Endothelial cell of umbilical vein (primary cell): ENCODE results near the gene KRT33B. TPM values are rescaled to one million over a fixed set of nuclear protein-coding genes. Genes with fewer than 3 reads are reported as not detected.

ENCODE experiments used
- BruUV-seq: library from RNA; stranded (reverse); fragments of 400-500 nt; replicated peaks from 2 replicates; lab custom pipeline; 2021; lab: Mats Ljungman, UMichigan
- CTCF ChIA-PET: fragments of 300-600, 350-600 bp; sonication (Branson Sonifier 250); formaldehyde crosslinking; loops from one replicate; lab custom pipeline; 2021; ENCODE audit warnings: antibody characterized with exemption, inconsistent platforms; lab: Charles Lee
- POLR2A ChIA-PET: fragments of 300-600, 350-600 bp; sonication (Branson Sonifier 250); formaldehyde crosslinking; loops from one replicate; lab custom pipeline; 2021; ENCODE audit warnings: antibody characterized with exemption, inconsistent platforms; lab: Charles Lee
- DNase-seq: peaks from one replicate; pipeline ENCODE4 v3.0.0-alpha.2; 2011; ENCODE audit warnings: low read depth, low spot score
- FAIRE-seq: peaks from 2 replicates; lab custom pipeline; 2011; peaks lifted over from hg19 to GRCh38; lab: Jason Lieb, UNC
- H2AFZ ChIP-seq: 2 replicates; pipeline ENCODE4 v1.6.0; 2012; ENCODE audit warnings: low read depth, low read length, control low read depth, inconsistent platforms
- H3K27ac ChIP-seq: 2 replicates; pipeline ENCODE4 v1.5.1; 2011; ENCODE audit warnings: low read depth, mild to moderate bottlenecking, control low read depth, low read length, moderate library complexity; ENCODE audit not compliant: insufficient read depth
- H3K27me3 ChIP-seq, 2 experiments: 2 replicates each; pipeline versions ENCODE4 v1.6.0 to v1.6.1; 2011; ENCODE audit warnings: low read length in 2 of 2, mixed read lengths in 1 of 2; ENCODE audit not compliant: control insufficient read depth in 2 of 2, insufficient read depth in 2 of 2
- H3K36me3 ChIP-seq, 2 experiments: 2 replicates in 1 of 2; 3 replicates in 1 of 2; pipeline ENCODE4 v1.5.1; 2011; ENCODE audit warnings: low read length in 2 of 2, mild to moderate bottlenecking in 1 of 2, moderate library complexity in 1 of 2; ENCODE audit not compliant: control insufficient read depth in 2 of 2, insufficient read depth in 2 of 2; ENCODE audit errors: extremely low read depth in 1 of 2
- H3K4me1 ChIP-seq: 3 replicates; pipeline ENCODE4 v1.5.1; 2011; ENCODE audit warnings: mild to moderate bottlenecking, low read length; ENCODE audit not compliant: control insufficient read depth, insufficient read depth; ENCODE audit errors: extremely low read depth
- H3K4me2 ChIP-seq: 2 replicates; pipeline ENCODE4 v1.6.1; 2011; ENCODE audit warnings: low read length, control low read depth, mixed read lengths; ENCODE audit not compliant: insufficient read depth
- H3K4me3 ChIP-seq, 3 experiments: fragments of 200-600 bp in 1 of 3; sonication (generic), shearing (Covaris generic) in 1 of 3; replicated peaks in 1 of 3; 2 replicates each; pipeline ENCODE4 v1.5.1; 2011 to 2016; ENCODE audit warnings: control low read depth in 3 of 3, low read length in 3 of 3, mild to moderate bottlenecking in 2 of 3, inconsistent platforms in 1 of 3, low read depth in 1 of 3, moderate library complexity in 1 of 3; ENCODE audit not compliant: insufficient read depth in 1 of 3
- H3K79me2 ChIP-seq: 2 replicates; pipeline ENCODE4 v1.6.0; 2012; ENCODE audit warnings: low read length, inconsistent platforms; ENCODE audit not compliant: control insufficient read depth, insufficient read depth
- H3K9ac ChIP-seq: replicated peaks from 2 replicates; pipeline ENCODE3; 2011; ENCODE audit warnings: low read length, control low read depth; ENCODE audit not compliant: insufficient read depth; ENCODE audit errors: extremely low read depth
- H3K9me1 ChIP-seq: replicated peaks from 3 replicates; pipeline ENCODE4 v1.6.0; 2011; ENCODE audit warnings: mild to moderate bottlenecking, low read length; ENCODE audit not compliant: control insufficient read depth, insufficient read depth; ENCODE audit errors: extremely low read depth
- H3K9me3 ChIP-seq: replicated peaks from 2 replicates; pipeline ENCODE4 v1.5.1; 2012; ENCODE audit warnings: low read length, inconsistent platforms; ENCODE audit not compliant: control insufficient read depth, insufficient read depth
- H4K20me1 ChIP-seq: replicated peaks from 2 replicates; pipeline ENCODE3; 2011; ENCODE audit warnings: mild to moderate bottlenecking, low read length; ENCODE audit not compliant: control insufficient read depth, insufficient read depth; ENCODE audit errors: extremely low read depth
- CTCF ChIP-seq, 2 donors: IDR thresholded peaks; 1 replicate in 1 of 2; 2 replicates in 1 of 2; pipeline ENCODE4 v1.5.1; 2011; ENCODE audit warnings: low read length in 2 of 2, mild to moderate bottlenecking in 2 of 2, moderate library complexity in 2 of 2, control low read depth in 1 of 2, inconsistent platforms in 1 of 2, low read depth in 1 of 2; ENCODE audit not compliant: insufficient read depth in 1 of 2; ENCODE audit errors: extremely low read depth in 1 of 2
- EZH2 ChIP-seq: IDR thresholded peaks from 2 replicates; pipeline ENCODE4 v1.6.1; 2012; ENCODE audit warnings: borderline replicate concordance, low read depth, mild to moderate bottlenecking, moderate library complexity, low read length, inconsistent platforms; ENCODE audit not compliant: severe bottlenecking
- FOS ChIP-seq: IDR thresholded peaks from 2 replicates; pipeline ENCODE4 v1.6.1; 2011; ENCODE audit warnings: mild to moderate bottlenecking, low read length, moderate library complexity, borderline replicate concordance; ENCODE audit not compliant: insufficient read depth
- GATA2 ChIP-seq: IDR thresholded peaks from 2 replicates; pipeline ENCODE4 v1.7.0; 2011; ENCODE audit warnings: low read depth, mild to moderate bottlenecking, moderate library complexity, mixed read lengths, low read length; ENCODE audit not compliant: insufficient read length, insufficient read depth
- JUN ChIP-seq: IDR thresholded peaks from 2 replicates; pipeline ENCODE4 v1.6.1; 2011; ENCODE audit warnings: borderline replicate concordance, low read depth; ENCODE audit not compliant: insufficient read length, insufficient read depth
- MAX ChIP-seq: IDR thresholded peaks from 2 replicates; pipeline ENCODE4 v1.6.1; 2011; ENCODE audit not compliant: insufficient read depth, insufficient read length
- MYC ChIP-seq: IDR thresholded peaks from one replicate; pipeline ENCODE4 v1.6.1; 2011; ENCODE audit warnings: mild to moderate bottlenecking, low read depth, low read length
- POLR2A ChIP-seq: IDR thresholded peaks from 2 replicates; pipeline ENCODE4 v1.6.1; 2012; ENCODE audit warnings: low read depth, mild to moderate bottlenecking, control low read depth, low read length
- POLR2AphosphoS5 ChIP-seq: IDR thresholded peaks from 2 replicates; pipeline ENCODE4 v1.6.1; 2012; ENCODE audit warnings: low read depth, mild to moderate bottlenecking, control low read depth, low read length, moderate library complexity; ENCODE audit not compliant: insufficient read depth
- dilution Hi-C: fragments of 300-500 bp; cut with MboI; formaldehyde crosslinking; loops from one replicate; pipeline ENCODE4 v1.15.0; 2019; ENCODE audit warnings: low sequenced_read_pairs; ENCODE audit not compliant: extremely low pct_ligation_motif_present
- intact Hi-C: fragments of 100-400 bp; cut with micrococcal nuclease; formaldehyde crosslinking; loops from one replicate; pipeline ENCODE4 v1.10.0; 2022
- polyA plus RNA-seq, 4 experiments: library from polyadenylated mRNA; depleted of rRNA in 3 of 4; stranded (reverse) in 3 of 4; unstranded in 1 of 4; fragments of >200 nt; gene quantifications; 2 replicates each; pipeline versions ENCODE4 v1.2.1 to v1.2.3, GENCODE V29; 2011 to 2012; ENCODE audit warnings: missing spikeins in 1 of 4
- total RNA-seq: library from RNA; stranded (reverse); gene quantifications from 2 replicates; pipeline ENCODE4 v1.2.3, GENCODE V29; 2021

The KRT33B gene
- total and polyA plus RNA-seq, 2 donors (not counting 3 experiments of a cell fraction or from before 2014, with no cell fraction given) = not detected

GRCh38 chr17:41334385-41335305 is 35.0 kb downstream of the KRT33B start:
- H3K4me2 ChIP-seq = no peak overlapping the region
- FAIRE-seq (no peak), DNase-seq (no peak)
- H3K9me1 ChIP-seq = no peaks in the 10 kb centered on the region
- dilution Hi-C loops (no loop called here), intact Hi-C loops (no loop called here)
- no peaks in the 10 kb centered on the region for H3K4me1 ChIP-seq
- no peaks in the 10 kb centered on the region for H3K79me2 ChIP-seq
- H3K4me3 ChIP-seq = no peak overlapping the region
- no peaks in the 10 kb centered on the region for H4K20me1 ChIP-seq
- H2AFZ ChIP-seq = no peak overlapping the region
- CTCF ChIA-PET = no interaction called here
- H3K27me3 ChIP-seq = no peaks in the 10 kb centered on the region
- H3K36me3 ChIP-seq = no peaks in the 10 kb centered on the region
- H3K27ac ChIP-seq = no peak overlapping the region
- no peak for TF ChIP-seq MAX
- no peak for TF ChIP-seq GATA2
- no peak for TF ChIP-seq JUN
- no peak for TF ChIP-seq MYC
- TF ChIP-seq POLR2A = no peak
- no peak for TF ChIP-seq FOS
- TF ChIP-seq EZH2 = no peak
- TF ChIP-seq CTCF (IDR thresholded peaks at IDR 0.05; ENCODE audit: extremely low read depth in 1 of 2, insufficient read depth in 1 of 2, low read depth in 1 of 2, low read length in 2 of 2) = no peak
- TF ChIP-seq POLR2AphosphoS5 = no peak
- H3K9ac ChIP-seq = no peak overlapping the region
- no peaks in the 10 kb centered on the region for H3K9me3 ChIP-seq
- no TSS peak for BruUV-seq
- POLR2A ChIA-PET = no interaction called here
